Hematopoietic multipotent progenitor cell treated with erythropoietin and hydrocortisone succinate and interleukin-3 and kit ligand, for 17 days (in vitro differentiated cells): ENCODE results near the gene CCDC82.

Experiments used
- DNase-seq: peaks from one replicate; pipeline ENCODE4 v3.0.0-alpha.2; 2015; ENCODE audit warnings: low spot score

CCDC82 gene

DNA sequence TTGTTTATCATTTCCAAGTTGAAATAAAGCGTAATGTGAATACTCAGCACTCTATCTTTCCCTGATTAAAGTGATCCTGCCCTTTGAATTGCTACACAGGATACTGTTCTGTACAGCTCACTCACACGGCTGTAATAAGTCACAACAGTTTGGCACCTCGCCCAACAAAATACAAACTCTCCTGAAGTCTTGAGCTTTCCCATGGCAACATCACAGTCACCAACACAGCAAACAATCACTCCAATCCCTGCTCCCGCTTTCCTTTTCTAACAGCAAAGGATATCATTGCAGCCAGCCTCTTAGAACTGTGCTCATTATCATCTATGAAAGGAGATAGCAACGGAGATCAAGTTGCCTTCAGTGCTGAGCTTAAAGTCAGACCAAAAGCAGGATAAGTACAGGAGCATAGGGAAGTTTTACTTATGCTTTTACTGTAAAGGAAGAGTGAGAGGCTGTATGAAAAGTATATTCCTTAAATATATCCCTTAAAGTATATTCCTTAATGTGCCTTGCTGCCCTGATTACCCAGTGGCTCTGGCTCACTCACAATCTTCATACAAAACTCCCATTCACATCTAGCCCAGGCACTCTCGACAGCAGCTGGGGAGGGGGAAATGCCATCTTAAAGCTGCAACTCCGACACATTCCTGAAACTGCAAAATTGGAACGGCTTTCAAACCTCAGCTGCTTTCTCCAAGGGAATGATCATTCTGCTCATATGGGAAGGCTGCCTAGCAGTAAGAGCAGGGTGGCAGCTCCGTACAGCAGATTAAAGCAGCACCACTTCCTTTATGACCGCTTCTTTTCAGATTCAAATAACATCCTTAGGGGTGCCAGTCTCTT lies 82.6 kb downstream of the CCDC82 start:
- DNase-seq, result no peak

DNA sequence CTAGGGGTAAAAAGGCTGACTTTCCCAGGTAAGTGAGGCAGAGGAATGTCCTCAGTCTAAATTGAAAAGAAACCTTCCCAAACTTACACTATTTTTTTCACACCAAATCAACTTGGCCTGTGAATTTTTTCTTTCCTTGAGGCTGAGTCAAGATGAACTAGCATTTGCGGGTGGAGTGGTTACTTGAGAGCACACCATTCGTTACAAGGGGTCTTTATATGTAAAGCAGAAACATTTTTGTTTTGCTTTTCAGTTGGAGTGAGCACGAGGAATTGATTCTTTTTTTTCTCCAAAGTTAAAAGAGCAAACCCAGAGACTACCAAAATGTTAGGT lies 83.1 kb downstream of the CCDC82 start:
- DNase-seq, result no peak

DNA sequence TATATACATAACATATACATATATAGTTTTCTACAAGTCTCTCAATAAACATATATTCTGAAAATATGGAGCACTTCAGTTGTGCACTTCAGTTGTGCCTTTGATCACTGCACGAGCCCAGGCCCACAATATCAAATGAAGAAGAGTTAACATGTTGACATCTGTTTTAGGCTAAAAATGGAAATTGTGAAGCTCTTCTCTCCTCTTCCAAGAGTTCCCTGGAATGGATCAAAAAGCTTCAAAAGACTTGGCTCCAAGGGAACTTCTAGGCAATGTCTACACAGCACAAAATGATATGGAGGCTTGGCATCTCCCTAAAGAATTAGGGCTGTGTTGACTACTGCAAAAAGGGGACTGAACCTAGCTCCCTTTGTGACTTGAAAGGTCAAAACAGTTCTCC lies 83.6 kb downstream of the CCDC82 start:
- DNase-seq, result no peak

DNA sequence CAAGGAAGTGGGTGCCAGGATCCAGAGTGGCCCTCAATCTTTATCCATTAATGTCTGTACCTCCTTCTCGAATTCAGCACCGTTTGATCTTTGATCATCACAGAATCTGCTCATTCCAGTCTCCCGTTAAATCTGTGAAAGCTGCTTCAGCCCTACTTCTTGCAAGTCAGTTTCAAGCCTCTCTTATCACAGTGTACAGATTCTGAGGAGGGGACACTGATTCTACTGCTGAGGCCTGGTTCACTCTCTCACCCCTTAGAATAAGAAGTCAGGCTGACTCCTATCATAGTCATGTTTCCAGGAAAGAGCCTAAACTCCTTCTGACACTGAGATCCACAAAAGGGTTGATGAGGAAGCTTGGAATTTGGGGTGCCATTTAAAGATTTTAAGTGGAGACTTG lies 85.7 kb downstream of the CCDC82 start:
- DNase-seq, result no peak

DNA sequence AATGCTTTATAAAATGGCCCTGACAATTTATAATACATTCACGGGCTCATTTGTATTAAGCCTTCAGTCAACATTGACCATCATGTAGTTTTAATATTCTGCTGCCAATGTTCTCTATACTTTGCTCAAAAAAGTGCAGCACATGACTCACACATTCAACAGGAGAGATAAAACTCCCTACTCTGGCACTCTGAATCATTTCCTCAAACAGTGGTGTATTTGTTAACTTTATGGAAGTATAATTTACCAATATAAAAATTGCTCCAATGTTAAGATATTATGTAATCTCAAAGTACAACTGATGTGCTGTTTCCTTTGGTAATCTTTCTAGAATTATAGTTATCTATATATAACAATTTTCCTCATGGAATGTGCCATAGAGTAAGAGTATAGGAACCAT lies 86.6 kb downstream of the CCDC82 start:
- no peak for DNase-seq
